ENCODE measurements around the gene CAVIN3.

DNA sequence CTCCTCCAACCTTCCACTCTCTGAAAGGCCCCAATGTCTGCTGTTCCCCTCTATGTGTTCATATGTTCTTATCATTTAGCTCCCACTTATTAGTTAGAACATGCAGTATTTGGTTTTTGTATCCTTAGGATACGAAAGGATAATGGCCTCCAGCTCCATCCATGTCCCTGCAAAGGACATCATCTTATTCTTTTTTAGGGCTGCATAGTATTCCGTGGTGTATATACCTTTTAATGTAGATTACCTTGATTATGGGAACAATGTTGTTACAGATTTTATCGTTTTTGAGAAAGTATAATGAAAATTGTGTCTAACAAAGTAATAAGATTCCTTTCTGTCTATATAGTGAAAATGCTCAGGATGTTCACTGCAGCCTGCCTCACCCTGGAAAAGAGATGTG lies 16.0 kb upstream of the CAVIN3 start:
- TF ChIP-seq, protein P1, sequence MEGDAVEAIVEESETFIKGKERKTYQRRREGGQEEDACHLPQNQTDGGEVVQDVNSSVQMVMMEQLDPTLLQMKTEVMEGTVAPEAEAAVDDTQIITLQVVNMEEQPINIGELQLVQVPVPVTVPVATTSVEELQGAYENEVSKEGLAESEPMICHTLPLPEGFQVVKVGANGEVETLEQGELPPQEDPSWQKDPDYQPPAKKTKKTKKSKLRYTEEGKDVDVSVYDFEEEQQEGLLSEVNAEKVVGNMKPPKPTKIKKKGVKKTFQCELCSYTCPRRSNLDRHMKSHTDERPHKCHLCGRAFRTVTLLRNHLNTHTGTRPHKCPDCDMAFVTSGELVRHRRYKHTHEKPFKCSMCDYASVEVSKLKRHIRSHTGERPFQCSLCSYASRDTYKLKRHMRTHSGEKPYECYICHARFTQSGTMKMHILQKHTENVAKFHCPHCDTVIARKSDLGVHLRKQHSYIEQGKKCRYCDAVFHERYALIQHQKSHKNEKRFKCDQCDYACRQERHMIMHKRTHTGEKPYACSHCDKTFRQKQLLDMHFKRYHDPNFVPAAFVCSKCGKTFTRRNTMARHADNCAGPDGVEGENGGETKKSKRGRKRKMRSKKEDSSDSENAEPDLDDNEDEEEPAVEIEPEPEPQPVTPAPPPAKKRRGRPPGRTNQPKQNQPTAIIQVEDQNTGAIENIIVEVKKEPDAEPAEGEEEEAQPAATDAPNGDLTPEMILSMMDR (IDR thresholded peaks at IDR 0.05 in 4 of 5, conservative IDR thresholded peaks at IDR 0.05 in 1 of 5): no peak
- no peak for TF ChIP-seq POLR2A (IDR thresholded peaks at IDR 0.05)
